ENCODE data around the gene ARL15. TPM values are rescaled to one million over a fixed set of nuclear protein-coding genes. Genes with fewer than 3 reads are reported as not detected.

The ARL15 gene
- total RNA-seq, 1 experiment from 2014 or later = 6.9 TPM

GRCh38 chr5:54030981-54031380 is 279.4 kb downstream of the ARL15 start:
- CTCF ChIA-PET = no interaction called here

GRCh38 chr5:54024466-54024865 is 285.9 kb downstream of the ARL15 start:
- no peak overlapping the region for H3K9ac ChIP-seq (ENCODE audit: low read length)
- no peaks in the 10 kb centered on the region for H3K27me3 ChIP-seq (ENCODE audit: low read length)
- H3K4me3 ChIP-seq (ENCODE audit: low read length) = no peak overlapping the region
- intact Hi-C loops (cut with micrococcal nuclease) = no loop called here
- H3K27ac ChIP-seq (ENCODE audit: low read length) = no peak overlapping the region
- H3K4me1 ChIP-seq (ENCODE audit: insufficient read depth, low read length) = no peaks in the 10 kb centered on the region
- ChIA-PET CTCF (no interaction called here), POLR2A (ENCODE audit: unreplicated experiment) (no interaction called here)
- H2AFZ ChIP-seq (ENCODE audit: low read length) = no peak overlapping the region
- BruUV-seq (replicated peaks) = no TSS peak
- H3K79me2 ChIP-seq (ENCODE audit: low read length) = no peaks in the 10 kb centered on the region
- no peak for ATAC-seq
- no peaks in the 10 kb centered on the region for H4K20me1 ChIP-seq (ENCODE audit: low read length)
- no peak for DNase-seq
- TF ChIP-seq EZH2 (IDR thresholded peaks at IDR 0.05; ENCODE audit: low read length, unreplicated experiment) (no peak), CTCF (conservative IDR thresholded peaks at IDR 0.05; ENCODE audit: low read depth, low read length) (no peak), EZH2phosphoT487 (IDR thresholded peaks at IDR 0.05; ENCODE audit: borderline replicate concordance, low read length) (no peak)
- no peaks in the 10 kb centered on the region for H3K9me3 ChIP-seq (ENCODE audit: low read length)
- H3K9me2 ChIP-seq (replicated peaks; ENCODE audit: low read length) = no peaks in the 10 kb centered on the region
- H3K36me3 ChIP-seq (ENCODE audit: low read depth, low read length) = no peaks in the 10 kb centered on the region
- no peaks in the 10 kb centered on the region for H3F3A ChIP-seq (ENCODE audit: low read length, unreplicated experiment)
- no peak overlapping the region for H3K4me2 ChIP-seq (ENCODE audit: low read length)

More at GRCh38 chr5:54030981-54031380, 279.4 kb downstream of the ARL15 start:
- Histone ChIP-seq H3K27ac (ENCODE audit: low read length) (no peak overlapping the region), H3K36me3 (ENCODE audit: low read depth, low read length) (no peaks in the 10 kb centered on the region), H3K4me3 (ENCODE audit: low read length) (no peak overlapping the region), H3K9ac (ENCODE audit: low read length) (no peak overlapping the region), H3K27me3 (ENCODE audit: low read length) (no peaks in the 10 kb centered on the region), H3K4me1 (ENCODE audit: insufficient read depth, low read length) (no peaks in the 10 kb centered on the region), H3K79me2 (ENCODE audit: low read length) (no peaks in the 10 kb centered on the region), H2AFZ (ENCODE audit: low read length) (no peak overlapping the region), H3K4me2 (ENCODE audit: low read length) (no peak overlapping the region), H3F3A (ENCODE audit: low read length, unreplicated experiment) (no peaks in the 10 kb centered on the region), H3K9me2 (replicated peaks; ENCODE audit: low read length) (no peaks in the 10 kb centered on the region), H4K20me1 (ENCODE audit: low read length) (no peaks in the 10 kb centered on the region), H3K9me3 (ENCODE audit: low read length) (no peaks in the 10 kb centered on the region)
- POLR2A ChIA-PET (ENCODE audit: unreplicated experiment) = no interaction called here
- ATAC-seq (no peak), DNase-seq (no peak)
- intact Hi-C loops (cut with micrococcal nuclease) = no loop called here
- BruUV-seq (replicated peaks) = no TSS peak
- TF ChIP-seq CTCF (conservative IDR thresholded peaks at IDR 0.05; ENCODE audit: low read depth, low read length) (no peak), EZH2phosphoT487 (IDR thresholded peaks at IDR 0.05; ENCODE audit: borderline replicate concordance, low read length) (no peak), EZH2 (IDR thresholded peaks at IDR 0.05; ENCODE audit: low read length, unreplicated experiment) (no peak)

GRCh38 chr5:54022223-54022622 is 288.1 kb downstream of the ARL15 start:
- TF ChIP-seq CTCF (conservative IDR thresholded peaks at IDR 0.05; ENCODE audit: low read depth, low read length) = no peak
- TF ChIP-seq EZH2 (IDR thresholded peaks at IDR 0.05; ENCODE audit: low read length, unreplicated experiment) = no peak
- TF ChIP-seq EZH2phosphoT487 (IDR thresholded peaks at IDR 0.05; ENCODE audit: borderline replicate concordance, low read length) = no peak
- no peaks in the 10 kb centered on the region for H3K27me3 ChIP-seq (ENCODE audit: low read length)
- intact Hi-C loops (cut with micrococcal nuclease) = no loop called here
- H3K79me2 ChIP-seq (ENCODE audit: low read length) = no peaks in the 10 kb centered on the region
- no peak overlapping the region for H2AFZ ChIP-seq (ENCODE audit: low read length)
- no peaks in the 10 kb centered on the region for H3K9me2 ChIP-seq (replicated peaks; ENCODE audit: low read length)
- no peak overlapping the region for H3K4me2 ChIP-seq (ENCODE audit: low read length)
- ChIA-PET POLR2A (ENCODE audit: unreplicated experiment) (no interaction called here), CTCF (no interaction called here)
- H3K4me3 ChIP-seq (ENCODE audit: low read length) = no peak overlapping the region
- H3K27ac ChIP-seq (ENCODE audit: low read length) = no peak overlapping the region
- no peaks in the 10 kb centered on the region for H3K4me1 ChIP-seq (ENCODE audit: insufficient read depth, low read length)
- DNase-seq (no peak), ATAC-seq (no peak)
- H3K9me3 ChIP-seq (ENCODE audit: low read length) = no peaks in the 10 kb centered on the region
- no TSS peak for BruUV-seq (replicated peaks)
- no peak overlapping the region for H3K9ac ChIP-seq (ENCODE audit: low read length)
- H3K36me3 ChIP-seq (ENCODE audit: low read depth, low read length) = no peaks in the 10 kb centered on the region
- H4K20me1 ChIP-seq (ENCODE audit: low read length) = no peaks in the 10 kb centered on the region
- no peaks in the 10 kb centered on the region for H3F3A ChIP-seq (ENCODE audit: low read length, unreplicated experiment)

All from PC-3 (cell line).